K562 (cell line): ENCODE measurements around the gene BHLHE40. TPM values are rescaled to one million over a fixed set of nuclear protein-coding genes. Genes with fewer than 3 reads are reported as not detected.

Source experiments
- BRF1 ChIP-seq: IDR thresholded peaks from 3 replicates; pipeline ENCODE4 v1.6.1; 2011; ENCODE audit warnings: borderline replicate concordance, mild to moderate bottlenecking; ENCODE audit not compliant: insufficient read length; ENCODE audit errors: extremely low read depth
- ETV6 ChIP-seq, 3 experiments: fragments of 150-350 bp in 1 of 3; sonication (generic) in 1 of 3; formaldehyde crosslinking in 1 of 3; IDR thresholded peaks; 2 replicates each; pipeline versions ENCODE4 v1.6.1 to v1.8.0; 2014 to 2022; ENCODE audit warnings: borderline replicate concordance in 2 of 3, low read depth in 2 of 3, antibody characterized with exemption in 1 of 3, low read length in 1 of 3, mild to moderate bottlenecking in 1 of 3, missing genetic modification reagents in 1 of 3
- JUN ChIP-seq, 2 experiments: sonication (generic) in 1 of 2; formaldehyde crosslinking in 1 of 2; IDR thresholded peaks; 2 replicates each; pipeline versions ENCODE4 v1.6.1 to v1.8.0; 2012 to 2022; ENCODE audit warnings: borderline replicate concordance in 2 of 2, mild to moderate bottlenecking in 2 of 2, improper control_type of control experiment in 1 of 2, low read depth in 1 of 2, low read length in 1 of 2, missing genetic modification reagents in 1 of 2
- MTF1 ChIP-seq: fragments of 250-450 bp; sonication (Bioruptor Pico); IDR thresholded peaks from 2 replicates; pipeline ENCODE4 v1.9.0; 2021; ENCODE audit warnings: moderate library complexity, mild to moderate bottlenecking, inconsistent platforms, borderline replicate concordance
- PHF21A ChIP-seq: fragments of 450-650 bp; IDR thresholded peaks from 2 replicates; pipeline ENCODE4 v1.6.1; 2017; ENCODE audit warnings: low read depth, borderline replicate concordance
- PTTG1 ChIP-seq: fragments of 450-650 bp; IDR thresholded peaks from 2 replicates; pipeline ENCODE4 v1.6.1; 2016; ENCODE audit warnings: low read depth, mild to moderate bottlenecking, missing genetic modification characterization, missing compliant biosample characterization
- PURB ChIP-seq: sonication (generic); formaldehyde crosslinking; IDR thresholded peaks from 2 replicates; pipeline ENCODE4 v1.9.0; 2021; ENCODE audit warnings: low read depth, mild to moderate bottlenecking, missing genetic modification reagents
- RBBP5 ChIP-seq: fragments of 200-600 bp; sonication (generic); IDR thresholded peaks from 2 replicates; pipeline ENCODE4 v1.6.1; 2012; ENCODE audit warnings: borderline replicate concordance, mild to moderate bottlenecking, low read length, control low read depth, inconsistent platforms; ENCODE audit not compliant: insufficient read depth, poor library complexity, severe bottlenecking
- RNF2 ChIP-seq: sonication (generic); IDR thresholded peaks from 2 replicates; pipeline ENCODE4 v1.6.1; 2016
- SIN3B ChIP-seq: fragments of 450-650 bp; IDR thresholded peaks from 2 replicates; pipeline ENCODE4 v1.6.1; 2017; ENCODE audit warnings: low read depth, mild to moderate bottlenecking, moderate library complexity
- ZBTB40 ChIP-seq, 2 experiments: fragments of 450-650 bp in 1 of 2; sonication (generic) in 1 of 2; formaldehyde crosslinking in 1 of 2; IDR thresholded peaks; 2 replicates each; pipeline versions ENCODE4 v1.7.1 to v1.9.0; 2016 to 2022; ENCODE audit warnings: inconsistent platforms in 1 of 2, mild to moderate bottlenecking in 1 of 2, missing genetic modification reagents in 1 of 2
- ZNF77 ChIP-seq: fragments of 250-450 bp; sonication (Bioruptor Pico); IDR thresholded peaks from 2 replicates; pipeline ENCODE4 v1.5.0; 2020
- polyA plus RNA-seq, 8 experiments: library from polyadenylated mRNA; depleted of rRNA in 4 of 8; stranded (reverse) in 5 of 8; unstranded in 3 of 8; fragments of >200 nt; fragmentation: Nextera tagmentation in 2 of 8; fragmentation: Illumina TruSeq in 1 of 8; extraction: Ambion mirVana in 2 of 8; extraction: Trizol in 1 of 8; gene quantifications; 2 replicates each; pipeline versions ENCODE4 v1.2.1 to v1.2.3, GENCODE V29; 2011 to 2014; ENCODE audit warnings: inconsistent platforms in 1 of 8, missing spikeins in 1 of 8
- total RNA-seq, 7 experiments: library from RNA; depleted of rRNA in 6 of 7; stranded (reverse); fragments of >200 nt in 6 of 7; fragmentation: Illumina TruSeq in 2 of 7; extraction: Trizol in 2 of 7; gene quantifications; 2 replicates each; pipeline versions ENCODE4 v1.2.1 to v1.2.3, GENCODE V29; 2011 to 2021; ENCODE audit warnings: low replicate concordance in 1 of 7

Gene BHLHE40
- total and polyA plus RNA-seq, 9 of the 15 experiments (the other 6 are each of a cell fraction or from before 2014, with no cell fraction given): 12.0 to 83.9 (median 31.4) TPM

- TF ChIP-seq ZBTB40 (IDR thresholded peaks at IDR 0.05): no peak
- TF ChIP-seq ZBTB40 (CRISPR knock-in tag; IDR thresholded peaks at IDR 0.05): no peak
- no peak for TF ChIP-seq RNF2
- TF ChIP-seq ZNF77: no peak
- TF ChIP-seq BRF1: no peak
- no peak for TF ChIP-seq PTTG1 (tag)
- TF ChIP-seq JUN (IDR thresholded peaks at IDR 0.05; ENCODE audit: borderline replicate concordance, low read depth, low read length): peak; percentile 55; the same call in 1 of the 2 replicates
- TF ChIP-seq JUN (CRISPR knock-in tag; IDR thresholded peaks at IDR 0.05; ENCODE audit: borderline replicate concordance): 0 out of 2 replicates have a peak, but pooled peaks have one; percentile 67
- TF ChIP-seq SIN3B: no peak
- TF ChIP-seq PHF21A: 0 out of 2 replicates have a peak, but pooled peaks have one; percentile 79
- peak; percentile 74 for TF ChIP-seq RBBP5
- no peak for TF ChIP-seq PURB (CRISPR knock-in tag)
- TF ChIP-seq ETV6 (IDR thresholded peaks at IDR 0.05; ENCODE audit: borderline replicate concordance in 1 of 2, low read depth in 2 of 2, low read length in 1 of 2): peak in 1 of 2 experiments; percentile 72; a peak in 1 of 4 replicates
- TF ChIP-seq ETV6 (CRISPR knock-in tag; IDR thresholded peaks at IDR 0.05; ENCODE audit: borderline replicate concordance): no peak
- no peak for TF ChIP-seq MTF1
Measured at GRCh38 chr3:4986782-4987537, 7.7 kb downstream of the BHLHE40 start (continued).
